Gastrocnemius medialis (tissue), 4 donors: ENCODE data around the gene SPATA46.

Experiments used
- CTCF ChIP-seq, 5 experiments: fragments of 450-650 bp in 3 of 5; fragments of 200-600 bp in 2 of 5; sonication (generic) in 2 of 5; IDR thresholded peaks in 4 of 5; conservative IDR thresholded peaks in 1 of 5; 1 replicate in 4 of 5; 2 replicates in 1 of 5; pipeline ENCODE4 v1.5.1; 2016 to 2019; ENCODE audit warnings: antibody characterized with exemption in 5 of 5, mild to moderate bottlenecking in 3 of 5, moderate library complexity in 3 of 5
- POLR2A ChIP-seq, 2 donors: fragments of 450-650 bp; IDR thresholded peaks; one replicate each; pipeline ENCODE4 v1.6.1; 2017; ENCODE audit warnings: antibody characterized with exemption in 2 of 2, mild to moderate bottlenecking in 2 of 2, moderate library complexity in 2 of 2

GRCh38 chr1:162359523-162360236 is 17.0 kb downstream of the SPATA46 start:
- TF ChIP-seq CTCF (IDR thresholded peaks at IDR 0.05 in 4 of 5, conservative IDR thresholded peaks at IDR 0.05 in 1 of 5) (no peak), POLR2A (IDR thresholded peaks at IDR 0.05) (no peak)
